Heart left ventricle (tissue), 13 donors: ENCODE results near the gene LAG3.

Source experiments
- POLR2A ChIP-seq, 2 donors: fragments of 450-650 bp; IDR thresholded peaks; one replicate each; pipeline ENCODE4 v1.6.1; 2017; ENCODE audit warnings: antibody characterized with exemption in 2 of 2, mild to moderate bottlenecking in 2 of 2, moderate library complexity in 2 of 2
- TF ChIP-seq, protein P1 (sequence below), 12 donors: fragments of 200-600 bp; sonication (generic) in 4 of 12; IDR thresholded peaks; one replicate each; pipeline versions ENCODE4 v1.5.0 to v1.8.0; 2018 to 2022; ENCODE audit warnings: antibody characterized with exemption in 12 of 12, mild to moderate bottlenecking in 5 of 12
- donor health status: ischemic (EF 13 %, LVEDD 7.1; RV severe dilation, severe dysfunction).
- donor health status: DM: no; HTN: yes; CAD: no.
- donor health status: DM: no; HTN: no; CAD: no.
- donor health status: ischemic (EF 25% LVEDD 6.9; RV normal size, moderate dysfunction).
- donor health status: ischemic (EF 25% LVEDD 5.7; RV mildly dilated, moderate dysfunction).
- donor health status: ischemic (EF 35%, LVEDD 5.7; RV mildly dilated, moderate dysfunction).
- donor health status: nonischemic (EF 11% LVEDD 7.7; RV severe dilation, severe dysfunction).
- donor health status: DM: yes; HTN: yes; CAD: no.
- donor health status: PGD.
- donor health status: ischemic (EF 29% LVEDD 5.4; RV normal size, mild dysfunction).
- donor health status: nonischemic (EF 23%, LVEDD 6.1; RV moderate dilation, normal function).

- TF ChIP-seq, protein P1, sequence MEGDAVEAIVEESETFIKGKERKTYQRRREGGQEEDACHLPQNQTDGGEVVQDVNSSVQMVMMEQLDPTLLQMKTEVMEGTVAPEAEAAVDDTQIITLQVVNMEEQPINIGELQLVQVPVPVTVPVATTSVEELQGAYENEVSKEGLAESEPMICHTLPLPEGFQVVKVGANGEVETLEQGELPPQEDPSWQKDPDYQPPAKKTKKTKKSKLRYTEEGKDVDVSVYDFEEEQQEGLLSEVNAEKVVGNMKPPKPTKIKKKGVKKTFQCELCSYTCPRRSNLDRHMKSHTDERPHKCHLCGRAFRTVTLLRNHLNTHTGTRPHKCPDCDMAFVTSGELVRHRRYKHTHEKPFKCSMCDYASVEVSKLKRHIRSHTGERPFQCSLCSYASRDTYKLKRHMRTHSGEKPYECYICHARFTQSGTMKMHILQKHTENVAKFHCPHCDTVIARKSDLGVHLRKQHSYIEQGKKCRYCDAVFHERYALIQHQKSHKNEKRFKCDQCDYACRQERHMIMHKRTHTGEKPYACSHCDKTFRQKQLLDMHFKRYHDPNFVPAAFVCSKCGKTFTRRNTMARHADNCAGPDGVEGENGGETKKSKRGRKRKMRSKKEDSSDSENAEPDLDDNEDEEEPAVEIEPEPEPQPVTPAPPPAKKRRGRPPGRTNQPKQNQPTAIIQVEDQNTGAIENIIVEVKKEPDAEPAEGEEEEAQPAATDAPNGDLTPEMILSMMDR (IDR thresholded peaks at IDR 0.05), result no peak
- no peak for TF ChIP-seq POLR2A (IDR thresholded peaks at IDR 0.05)
Measured at GRCh38 chr12:6747216-6747615, 25.1 kb upstream of the LAG3 start.
